NCI-H2029 (cell line): ENCODE measurements around the gene CCDC40.

ENCODE experiments used
- DNase-seq: peaks from one replicate; lab custom pipeline; 2025; lab: John Stamatoyannopoulos, UW

The CCDC40 gene

GRCh38 chr17:80049986-80050385 lies 13.5 kb downstream of the CCDC40 start:
- DNase-seq: no peak

- DNase-seq: no peak
Measured at GRCh38 chr17:80050706-80051105, 14.3 kb downstream of the CCDC40 start.

GRCh38 chr17:80051681-80052080 lies 15.2 kb downstream of the CCDC40 start:
- no peak for DNase-seq

- no peak for DNase-seq
Measured at GRCh38 chr17:80053102-80053501, 16.7 kb downstream of the CCDC40 start.

- no peak for DNase-seq
Measured at GRCh38 chr17:80055597-80055996, 19.2 kb downstream of the CCDC40 start.

- DNase-seq: no peak
Measured at GRCh38 chr17:80058311-80058955, 22.0 kb downstream of the CCDC40 start.

GRCh38 chr17:80060644-80061043 lies 24.2 kb downstream of the CCDC40 start:
- DNase-seq: no peak

- DNase-seq: no peak
Measured at GRCh38 chr17:80061421-80061820, 25.0 kb downstream of the CCDC40 start.

- no peak for DNase-seq
Measured at GRCh38 chr17:80063830-80064585, 27.6 kb downstream of the CCDC40 start.

GRCh38 chr17:80064696-80065095 lies 28.3 kb downstream of the CCDC40 start:
- DNase-seq: no peak

- no peak for DNase-seq
Measured at GRCh38 chr17:80065478-80066170, 29.2 kb downstream of the CCDC40 start.

GRCh38 chr17:80067393-80067986 lies 31.0 kb downstream of the CCDC40 start:
- no peak for DNase-seq

- DNase-seq: no peak
Measured at GRCh38 chr17:80068301-80069222, 32.1 kb downstream of the CCDC40 start.

GRCh38 chr17:80070375-80071115 lies 34.1 kb downstream of the CCDC40 start:
- no peak for DNase-seq

- DNase-seq: peak; percentile 58
Measured at GRCh38 chr17:80071116-80071841, 34.8 kb downstream of the CCDC40 start.

GRCh38 chr17:80072410-80072809 lies 36.0 kb downstream of the CCDC40 start:
- no peak for DNase-seq

- no peak for DNase-seq
Measured at GRCh38 chr17:80080081-80080480, 43.6 kb downstream of the CCDC40 start.

- no peak for DNase-seq
Measured at GRCh38 chr17:80081596-80081995, 45.2 kb downstream of the CCDC40 start.

GRCh38 chr17:80082403-80083135 lies 46.1 kb downstream of the CCDC40 start:
- DNase-seq: peak; percentile 49
